AG04449 (cell line): Measurements from ENCODE around the gene PPP1R36.
"Not testable (repeated sequence)": the region's sequence is repeated elsewhere in the genome, so short reads cannot be mapped to it uniquely, and the experiment has no call there.

Experiments used
- CTCF ChIA-PET: fragments of 350-600 bp; formaldehyde crosslinking; extraction: SDS; loops from one replicate; lab custom pipeline; 2021; ENCODE audit warnings: antibody characterized with exemption; lab: Yijun Ruan, JAX
- POLR2A ChIA-PET: fragments of 400-600, 350-600 bp; formaldehyde crosslinking; extraction: SDS; loops from one replicate; lab custom pipeline; 2020; ENCODE audit warnings: antibody characterized with exemption, inconsistent platforms; lab: Yijun Ruan, JAX
- DNase-seq: peaks from one replicate; pipeline ENCODE4 v3.0.0-alpha.2; 2010; ENCODE audit warnings: low read depth, low spot score
- H3K4me3 ChIP-seq: 2 replicates; pipeline ENCODE4 v1.5.1; 2011; ENCODE audit warnings: low read depth, mild to moderate bottlenecking, control low read depth, low read length
- TF ChIP-seq, protein P1 (sequence below): IDR thresholded peaks from one replicate; pipeline ENCODE4 v1.5.1; 2011; ENCODE audit warnings: mild to moderate bottlenecking, moderate library complexity, low read length, control low read depth, inconsistent platforms; ENCODE audit not compliant: insufficient read depth; ENCODE audit errors: missing control alignments

Gene PPP1R36

DNA sequence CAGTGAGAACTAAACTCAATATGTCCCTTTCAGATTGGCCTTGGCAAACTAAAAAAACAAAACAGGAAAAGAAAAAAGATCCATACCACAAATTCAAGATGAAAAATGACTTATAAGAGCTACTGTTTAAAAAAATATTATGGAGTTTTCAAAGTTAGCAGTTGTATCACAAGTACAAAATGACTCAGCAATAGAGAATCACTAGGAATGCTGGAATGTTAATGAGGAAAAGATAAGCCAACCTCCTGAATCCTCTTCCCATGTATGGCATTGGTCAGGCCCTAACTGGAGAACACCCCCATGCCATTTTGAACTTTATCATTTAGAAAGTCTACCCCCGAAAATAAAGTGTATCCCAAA lies 62.2 kb downstream of the PPP1R36 start:
- ChIA-PET CTCF (interaction anchor here (0.9 to 4.5 kb wide), 6 partner anchors 10 to 100 kb away, joined by 4 to 38 read pairs (median 7); partner anchors contain the start of gene HSPA2), POLR2A (interaction anchor here (0.7 to 1.1 kb wide), 4 partner anchors 17 to 101 kb away, joined by 3 to 5 read pairs (median 3); partner anchors contain the start of gene HSPA2)
- DNase-seq = peak; percentile 63

DNA sequence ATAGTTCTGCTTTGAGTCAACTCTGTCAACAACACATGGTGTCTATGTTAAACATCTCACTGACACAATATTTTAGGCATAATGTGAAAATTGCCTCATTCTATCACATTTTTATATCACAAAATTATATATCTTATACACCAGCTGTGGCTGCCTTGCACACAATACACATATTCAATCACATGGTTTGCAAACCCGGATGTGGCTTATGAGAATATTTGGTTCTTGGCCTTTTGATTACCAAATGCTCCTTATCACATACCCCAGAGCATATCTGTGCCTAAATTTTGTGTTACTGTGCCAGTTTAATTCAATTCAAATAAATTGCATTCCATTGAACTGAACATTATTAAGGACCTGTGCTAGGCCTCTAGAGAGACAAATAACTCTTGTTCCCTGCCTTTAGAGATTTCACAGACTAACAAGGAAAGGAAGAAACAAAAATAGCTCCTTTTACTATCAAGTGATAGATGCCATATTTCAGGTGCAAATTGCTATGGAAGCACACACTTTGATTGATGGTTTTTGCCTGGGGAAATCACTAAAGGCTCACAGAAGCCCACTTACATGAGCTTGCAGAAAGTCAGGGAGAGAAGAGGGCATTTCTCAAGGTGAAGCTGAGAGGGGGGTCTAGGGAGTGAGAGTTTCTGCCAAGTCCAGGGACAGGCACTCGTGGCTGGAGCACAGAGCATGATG lies 63.4 kb downstream of the PPP1R36 start:
- POLR2A ChIA-PET = interaction anchor here (1.1 to 2.1 kb wide), 3 partner anchors 16 to 73 kb away, joined by 3 to 7 read pairs (median 3); partner anchors contain the start of gene HSPA2

More for the DNA sequence above, 62.2 kb downstream of the PPP1R36 start:
- no peak overlapping the region for H3K4me3 ChIP-seq
- TF ChIP-seq, protein P1, sequence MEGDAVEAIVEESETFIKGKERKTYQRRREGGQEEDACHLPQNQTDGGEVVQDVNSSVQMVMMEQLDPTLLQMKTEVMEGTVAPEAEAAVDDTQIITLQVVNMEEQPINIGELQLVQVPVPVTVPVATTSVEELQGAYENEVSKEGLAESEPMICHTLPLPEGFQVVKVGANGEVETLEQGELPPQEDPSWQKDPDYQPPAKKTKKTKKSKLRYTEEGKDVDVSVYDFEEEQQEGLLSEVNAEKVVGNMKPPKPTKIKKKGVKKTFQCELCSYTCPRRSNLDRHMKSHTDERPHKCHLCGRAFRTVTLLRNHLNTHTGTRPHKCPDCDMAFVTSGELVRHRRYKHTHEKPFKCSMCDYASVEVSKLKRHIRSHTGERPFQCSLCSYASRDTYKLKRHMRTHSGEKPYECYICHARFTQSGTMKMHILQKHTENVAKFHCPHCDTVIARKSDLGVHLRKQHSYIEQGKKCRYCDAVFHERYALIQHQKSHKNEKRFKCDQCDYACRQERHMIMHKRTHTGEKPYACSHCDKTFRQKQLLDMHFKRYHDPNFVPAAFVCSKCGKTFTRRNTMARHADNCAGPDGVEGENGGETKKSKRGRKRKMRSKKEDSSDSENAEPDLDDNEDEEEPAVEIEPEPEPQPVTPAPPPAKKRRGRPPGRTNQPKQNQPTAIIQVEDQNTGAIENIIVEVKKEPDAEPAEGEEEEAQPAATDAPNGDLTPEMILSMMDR = no peak

DNA sequence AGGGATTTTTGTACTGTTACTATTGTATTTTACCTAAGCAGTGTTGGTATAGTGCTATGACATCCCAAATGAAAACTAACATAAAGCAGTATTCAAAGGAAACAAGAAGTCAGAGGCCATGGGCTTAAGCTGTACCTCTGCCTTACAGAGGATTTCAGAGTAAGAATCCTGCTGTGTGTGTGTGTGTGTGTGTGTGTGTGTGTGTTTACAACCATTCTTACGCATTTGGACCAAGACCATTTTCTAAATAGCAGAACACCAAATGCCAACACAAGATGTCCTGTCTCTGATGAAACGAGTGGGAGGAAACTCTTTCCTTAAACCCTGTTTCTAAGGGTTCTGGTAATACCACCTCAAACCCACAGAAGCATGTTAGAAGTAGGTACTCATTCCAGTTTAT lies 64.4 kb downstream of the PPP1R36 start:
- POLR2A ChIA-PET = interaction anchor here (2.1 kb wide), 1 partner anchor 15 kb away, joined by 7 read pairs; no protein-coding TSS in a partner anchor
- TF ChIP-seq, protein P1 = no peak
- no peak overlapping the region for H3K4me3 ChIP-seq
- CTCF ChIA-PET = interaction anchor here (1.0 to 4.5 kb wide), 6 partner anchors 11 to 103 kb away, joined by 3 to 38 read pairs (median 5); no protein-coding TSS in a partner anchor
- no peak for DNase-seq

More for the DNA sequence above, 63.4 kb downstream of the PPP1R36 start:
- TF ChIP-seq, protein P1 = no peak
- CTCF ChIA-PET = interaction anchor here (1.0 to 4.5 kb wide), 7 partner anchors 9 to 102 kb away, joined by 3 to 38 read pairs (median 6); partner anchors contain the start of gene HSPA2
- no peak for DNase-seq
- H3K4me3 ChIP-seq = no peak overlapping the region

DNA sequence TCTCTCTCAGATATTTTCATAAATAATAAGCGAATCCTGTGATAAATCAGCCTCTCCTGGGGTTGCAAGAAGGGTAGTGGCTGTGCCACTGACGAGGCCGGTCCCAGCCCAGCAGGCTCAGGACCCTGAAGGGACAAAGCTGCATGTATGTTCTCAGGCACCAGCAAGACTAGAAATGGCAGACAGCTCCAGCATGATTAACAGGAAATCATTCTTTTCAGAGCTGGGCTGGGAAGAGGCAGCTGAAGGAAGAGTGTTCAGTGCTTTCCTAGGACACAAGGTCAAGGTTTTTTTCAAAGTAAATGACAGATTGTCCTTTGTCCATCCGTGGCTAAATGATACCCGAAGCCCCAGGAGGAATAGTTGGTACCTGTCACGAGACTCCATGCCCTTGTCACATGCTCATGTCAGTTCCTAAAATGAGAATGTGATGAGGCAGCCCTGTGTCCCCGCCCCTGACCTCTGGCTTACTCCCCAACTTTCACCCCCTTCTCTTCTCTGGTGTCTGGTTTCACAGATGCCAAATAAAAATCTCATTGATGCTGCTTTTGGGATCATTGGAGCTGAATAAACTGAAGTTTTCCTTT lies 65.1 kb downstream of the PPP1R36 start:
- POLR2A ChIA-PET = interaction anchor here (1.6 to 2.1 kb wide), 2 partner anchors 14 to 75 kb away, joined by 6 to 7 read pairs; partner anchors contain the start of gene HSPA2
- no peak for DNase-seq
- H3K4me3 ChIP-seq = no peak overlapping the region
- CTCF ChIA-PET = interaction anchor here (1.0 to 4.5 kb wide), 5 partner anchors 10 to 28 kb away, joined by 3 to 38 read pairs (median 4); no protein-coding TSS in a partner anchor
- TF ChIP-seq, protein P1 = no peak

DNA sequence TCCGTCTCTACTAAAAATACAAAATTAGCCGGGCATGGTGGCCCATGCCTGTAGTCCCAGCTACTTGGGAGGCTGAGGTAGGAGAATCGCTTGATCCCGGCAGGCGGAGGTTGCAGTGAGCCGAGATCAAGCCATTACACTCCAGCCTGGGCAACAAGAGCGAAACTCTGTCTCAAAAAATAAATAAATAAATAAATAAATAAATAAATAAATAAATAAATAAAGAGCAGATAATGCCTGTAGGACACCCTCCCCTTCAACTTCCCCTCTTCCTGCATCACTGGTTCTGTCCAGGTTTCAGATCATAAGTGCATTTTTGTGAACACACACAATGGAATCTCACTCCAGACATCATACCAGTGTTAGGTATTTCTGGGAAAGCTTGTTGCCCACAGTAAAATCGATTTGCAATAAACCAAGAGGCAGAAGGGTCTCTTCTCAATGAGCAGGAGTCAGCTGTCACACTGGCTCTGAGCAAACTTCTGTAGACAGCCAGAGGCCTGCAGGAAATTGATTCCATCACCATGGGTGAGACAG lies 68.2 kb downstream of the PPP1R36 start:
- CTCF ChIA-PET = interaction anchor here (1.1 to 2.7 kb wide), 3 partner anchors 11 to 78 kb away, joined by 3 to 23 read pairs (median 7); partner anchors contain the start of gene HSPA2
- DNase-seq, H3K4me3 ChIP-seq: not testable (repeated sequence)
- POLR2A ChIA-PET = interaction anchor here (0.6 to 2.6 kb wide), 3 partner anchors 11 to 108 kb away, joined by 3 to 10 read pairs (median 3); partner anchors contain the start of gene HSPA2

DNA sequence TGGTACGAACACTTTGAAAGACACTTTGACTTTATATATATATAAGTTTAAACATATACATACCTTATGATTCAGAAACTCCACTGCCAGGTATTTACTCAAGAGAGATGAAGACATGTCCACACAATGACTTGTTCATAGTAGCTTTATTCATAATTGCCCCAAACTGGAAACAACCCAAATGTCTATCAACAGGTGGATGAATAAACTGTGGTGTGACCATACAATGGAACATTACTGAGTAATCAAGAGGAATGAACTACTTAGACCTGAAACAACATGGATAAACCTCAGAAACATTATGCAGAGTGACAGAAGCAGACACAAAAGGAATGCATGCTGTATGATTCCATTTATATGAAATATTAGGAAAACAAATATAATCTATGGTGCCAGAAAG lies 71.1 kb downstream of the PPP1R36 start:
- ChIA-PET CTCF (interaction anchor here (0.8 to 7.5 kb wide), 4 partner anchors 8 to 139 kb away, joined by 3 to 71 read pairs (median 10); no protein-coding TSS in a partner anchor), POLR2A (no interaction called here)
- TF ChIP-seq, protein P1 = no peak
- no peak overlapping the region for H3K4me3 ChIP-seq
- no peak for DNase-seq
